SU-DHL-6 (cell line): ENCODE measurements around the gene TRPV2.

Source experiments
- H2AFZ ChIP-seq: fragments of 200-600 bp; sonication (generic); 2 replicates; pipeline ENCODE4 v1.6.1; 2014; ENCODE audit warnings: low read depth, mild to moderate bottlenecking, moderate library complexity, mixed read lengths, antibody characterized with exemption, low read length; ENCODE audit not compliant: severe bottlenecking
- H3F3A ChIP-seq: fragments of 200-600 bp; shearing (Covaris generic); 2 replicates; pipeline ENCODE4 v1.6.0; 2016; ENCODE audit warnings: antibody characterized with exemption, mild to moderate bottlenecking; ENCODE audit not compliant: insufficient read depth
- H3K27ac ChIP-seq: fragments of 200-600 bp; sonication (generic); 2 replicates; pipeline ENCODE4 v1.5.1; 2016; ENCODE audit warnings: low read depth, mild to moderate bottlenecking, low read length, moderate library complexity, mixed read lengths
- H3K27me3 ChIP-seq: fragments of 200-600 bp; sonication (generic), shearing (Covaris generic); 2 replicates; pipeline ENCODE4 v1.6.0; 2014; ENCODE audit warnings: mild to moderate bottlenecking, low read length
- H3K36me3 ChIP-seq: fragments of 200-600 bp; sonication (generic); 2 replicates; pipeline ENCODE4 v1.6.1; 2014; ENCODE audit warnings: mild to moderate bottlenecking, low read length, mixed read lengths
- H3K4me2 ChIP-seq: fragments of 300-600, 200-600 bp; shearing (Covaris generic), sonication (generic); 2 replicates; pipeline ENCODE4 v1.6.0; 2014; ENCODE audit warnings: low read length, low read depth, mild to moderate bottlenecking; ENCODE audit not compliant: poor library complexity, severe bottlenecking
- H3K4me3 ChIP-seq: fragments of 200-600 bp; sonication (generic); 2 replicates; pipeline ENCODE4 v1.5.1; 2014; ENCODE audit warnings: antibody characterized with exemption, low read length, mild to moderate bottlenecking, mixed read lengths; ENCODE audit not compliant: insufficient read depth, poor library complexity, severe bottlenecking
- H3K79me2 ChIP-seq: fragments of 200-600 bp; sonication (generic); 2 replicates; pipeline ENCODE4 v1.6.1; 2014; ENCODE audit warnings: mild to moderate bottlenecking, low read length, moderate library complexity; ENCODE audit not compliant: insufficient read depth
- H3K9ac ChIP-seq: fragments of 200-600 bp; sonication (generic); 2 replicates; pipeline ENCODE4 v1.7.0; 2014; ENCODE audit warnings: mild to moderate bottlenecking, low read length
- H3K9me2 ChIP-seq: fragments of 200-600 bp; sonication (generic); replicated peaks from 2 replicates; pipeline ENCODE4 v1.6.1; 2014; ENCODE audit warnings: low read length; ENCODE audit not compliant: insufficient read depth
- H3K9me3 ChIP-seq: fragments of 200-600 bp; sonication (generic); 2 replicates; pipeline ENCODE4 v1.6.1; 2014; ENCODE audit warnings: low read length, mixed read lengths; ENCODE audit not compliant: insufficient read depth
- H4K20me1 ChIP-seq: fragments of 200-600 bp; sonication (generic); 2 replicates; pipeline ENCODE4 v1.6.1; 2014; ENCODE audit warnings: low read depth, mild to moderate bottlenecking, antibody characterized with exemption, low read length, moderate library complexity, mixed read lengths
- EZH2phosphoT487 ChIP-seq: fragments of 200-600 bp; sonication (generic), shearing (Covaris generic); conservative IDR thresholded peaks from 2 replicates; pipeline ENCODE4 v1.6.1; 2018; ENCODE audit warnings: mild to moderate bottlenecking, antibody characterized with exemption, low read length, moderate library complexity, mixed read lengths
- TF ChIP-seq, protein P1 (sequence below): fragments of 200-600 bp; sonication (generic); IDR thresholded peaks from one replicate; pipeline ENCODE4 v1.5.1; 2017; ENCODE audit warnings: antibody characterized with exemption, mild to moderate bottlenecking, low read length, moderate library complexity; ENCODE audit not compliant: insufficient read depth, poor library complexity, severe bottlenecking

The TRPV2 gene

DNA sequence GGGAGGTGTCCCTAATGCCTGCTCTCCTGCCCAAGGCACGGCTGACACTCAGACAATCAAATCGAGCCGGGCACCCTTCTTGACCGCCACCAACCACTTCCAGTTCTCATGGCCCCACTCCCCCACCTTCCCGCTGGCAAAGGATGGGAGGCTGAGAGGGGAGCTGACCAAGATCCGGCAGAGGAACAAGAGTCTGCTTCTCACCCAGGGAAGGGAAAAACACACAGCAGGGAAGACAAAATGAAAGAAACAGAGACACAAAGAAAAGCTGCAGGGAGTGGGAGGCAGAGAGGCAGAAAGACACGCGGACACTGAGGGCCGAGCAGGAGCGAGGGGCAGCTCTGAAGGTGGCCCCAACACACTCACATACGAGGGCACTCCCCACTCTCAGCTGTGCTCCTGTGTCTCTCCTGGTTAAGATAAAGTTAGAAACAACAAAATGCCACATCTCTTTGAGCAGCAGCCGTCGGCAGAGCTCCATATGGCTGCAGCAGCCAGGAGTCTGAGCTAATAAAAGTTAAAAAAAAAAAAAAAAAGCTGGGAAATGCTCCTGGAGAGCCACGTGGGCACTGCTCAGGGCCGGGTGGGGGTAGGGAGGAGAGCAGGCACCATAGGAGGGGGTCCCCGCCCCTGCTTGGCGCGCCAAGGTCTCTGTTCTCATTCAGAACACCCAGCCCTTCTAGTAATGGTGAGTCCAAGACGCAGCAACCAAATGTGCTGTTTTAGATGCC, 69.2 kb downstream of the TRPV2 start:
- no peaks in the 10 kb centered on the region for H3K27me3 ChIP-seq
- H3K36me3 ChIP-seq: no peaks in the 10 kb centered on the region
- H3F3A ChIP-seq: no peaks in the 10 kb centered on the region
- H2AFZ ChIP-seq: no peak overlapping the region
- H3K27ac ChIP-seq: no peak overlapping the region
- H3K9ac ChIP-seq: no peak overlapping the region
- H3K9me3 ChIP-seq: no peaks in the 10 kb centered on the region
- H3K9me2 ChIP-seq: no peaks in the 10 kb centered on the region
- H3K4me2 ChIP-seq: no peak overlapping the region
- H3K4me3 ChIP-seq: no peak overlapping the region
- no peaks in the 10 kb centered on the region for H4K20me1 ChIP-seq
- no peaks in the 10 kb centered on the region for H3K79me2 ChIP-seq
- TF ChIP-seq, protein P1, sequence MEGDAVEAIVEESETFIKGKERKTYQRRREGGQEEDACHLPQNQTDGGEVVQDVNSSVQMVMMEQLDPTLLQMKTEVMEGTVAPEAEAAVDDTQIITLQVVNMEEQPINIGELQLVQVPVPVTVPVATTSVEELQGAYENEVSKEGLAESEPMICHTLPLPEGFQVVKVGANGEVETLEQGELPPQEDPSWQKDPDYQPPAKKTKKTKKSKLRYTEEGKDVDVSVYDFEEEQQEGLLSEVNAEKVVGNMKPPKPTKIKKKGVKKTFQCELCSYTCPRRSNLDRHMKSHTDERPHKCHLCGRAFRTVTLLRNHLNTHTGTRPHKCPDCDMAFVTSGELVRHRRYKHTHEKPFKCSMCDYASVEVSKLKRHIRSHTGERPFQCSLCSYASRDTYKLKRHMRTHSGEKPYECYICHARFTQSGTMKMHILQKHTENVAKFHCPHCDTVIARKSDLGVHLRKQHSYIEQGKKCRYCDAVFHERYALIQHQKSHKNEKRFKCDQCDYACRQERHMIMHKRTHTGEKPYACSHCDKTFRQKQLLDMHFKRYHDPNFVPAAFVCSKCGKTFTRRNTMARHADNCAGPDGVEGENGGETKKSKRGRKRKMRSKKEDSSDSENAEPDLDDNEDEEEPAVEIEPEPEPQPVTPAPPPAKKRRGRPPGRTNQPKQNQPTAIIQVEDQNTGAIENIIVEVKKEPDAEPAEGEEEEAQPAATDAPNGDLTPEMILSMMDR: no peak
- no peak for TF ChIP-seq EZH2phosphoT487
